ENCODE data around the gene IL16.

DNA sequence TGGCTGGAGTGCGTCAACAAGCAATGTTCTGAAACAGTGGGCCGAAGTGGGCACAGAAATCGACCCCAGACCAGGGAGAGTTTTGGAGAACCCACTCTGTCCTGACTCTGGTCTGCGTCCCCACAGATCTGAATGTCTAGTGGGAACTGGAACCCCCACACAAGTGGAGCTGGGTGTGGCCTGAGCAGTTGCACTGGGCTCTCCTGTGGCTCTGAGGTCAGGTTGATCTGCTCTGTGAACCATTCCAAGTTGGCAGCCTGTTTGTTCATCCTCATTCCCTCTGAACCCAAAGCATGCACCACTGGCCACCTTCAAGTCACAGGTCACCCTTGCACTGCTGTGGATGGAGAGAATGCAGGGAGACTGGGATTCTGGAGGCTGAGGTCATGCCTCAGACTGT is 66.8 kb downstream of the IL16 start:
- TF ChIP-seq POLR2A (IDR thresholded peaks at IDR 0.05) (no peak), POLR2AphosphoS5 (IDR thresholded peaks at IDR 0.05) (no peak)
- TF ChIP-seq, protein P1, sequence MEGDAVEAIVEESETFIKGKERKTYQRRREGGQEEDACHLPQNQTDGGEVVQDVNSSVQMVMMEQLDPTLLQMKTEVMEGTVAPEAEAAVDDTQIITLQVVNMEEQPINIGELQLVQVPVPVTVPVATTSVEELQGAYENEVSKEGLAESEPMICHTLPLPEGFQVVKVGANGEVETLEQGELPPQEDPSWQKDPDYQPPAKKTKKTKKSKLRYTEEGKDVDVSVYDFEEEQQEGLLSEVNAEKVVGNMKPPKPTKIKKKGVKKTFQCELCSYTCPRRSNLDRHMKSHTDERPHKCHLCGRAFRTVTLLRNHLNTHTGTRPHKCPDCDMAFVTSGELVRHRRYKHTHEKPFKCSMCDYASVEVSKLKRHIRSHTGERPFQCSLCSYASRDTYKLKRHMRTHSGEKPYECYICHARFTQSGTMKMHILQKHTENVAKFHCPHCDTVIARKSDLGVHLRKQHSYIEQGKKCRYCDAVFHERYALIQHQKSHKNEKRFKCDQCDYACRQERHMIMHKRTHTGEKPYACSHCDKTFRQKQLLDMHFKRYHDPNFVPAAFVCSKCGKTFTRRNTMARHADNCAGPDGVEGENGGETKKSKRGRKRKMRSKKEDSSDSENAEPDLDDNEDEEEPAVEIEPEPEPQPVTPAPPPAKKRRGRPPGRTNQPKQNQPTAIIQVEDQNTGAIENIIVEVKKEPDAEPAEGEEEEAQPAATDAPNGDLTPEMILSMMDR (IDR thresholded peaks at IDR 0.05): no peak

Data from breast epithelium (tissue), 3 donors.